Aorta (tissue), 5 donors: ENCODE data around the gene DPP4. TPM values are rescaled to one million over a fixed set of nuclear protein-coding genes. Genes with fewer than 3 reads are reported as not detected.

Source experiments
- ATAC-seq: fragments of 200-7000 bp; cut with Tn5 transposase; one replicate; pipeline ENCODE4 v1.9.1; 2022; ENCODE audit warnings: moderate library complexity; ENCODE audit not compliant: low FRiP score
- DNase-seq, 2 donors: peaks; one replicate each; pipeline ENCODE4 v3.0.0-alpha.2; 2020
- H3K27ac ChIP-seq, 2 donors: one replicate each; pipeline ENCODE4 v1.5.1; 2013; ENCODE audit warnings: low read length in 2 of 2, mild to moderate bottlenecking in 2 of 2, moderate library complexity in 2 of 2, control low read depth in 1 of 2, inconsistent platforms in 1 of 2, low read depth in 1 of 2
- H3K27me3 ChIP-seq, 2 donors: one replicate each; pipeline ENCODE4 v1.6.1; 2013; ENCODE audit warnings: control low read depth in 1 of 2, low read length in 1 of 2, mild to moderate bottlenecking in 1 of 2, moderate library complexity in 1 of 2; ENCODE audit not compliant: insufficient read depth in 2 of 2, control insufficient read depth in 1 of 2
- H3K36me3 ChIP-seq, 2 donors: one replicate each; pipeline ENCODE4 v1.6.1; 2013; ENCODE audit warnings: control low read depth in 1 of 2, low read length in 1 of 2, mild to moderate bottlenecking in 1 of 2; ENCODE audit not compliant: insufficient read depth in 2 of 2, control insufficient read depth in 1 of 2
- H3K4me1 ChIP-seq, 2 donors: one replicate each; pipeline ENCODE4 v1.6.1; 2013; ENCODE audit warnings: low read length in 2 of 2, control low read depth in 1 of 2, mild to moderate bottlenecking in 1 of 2, moderate library complexity in 1 of 2; ENCODE audit not compliant: insufficient read depth in 2 of 2, control insufficient read depth in 1 of 2
- H3K4me3 ChIP-seq, 2 donors: one replicate each; pipeline ENCODE4 v1.5.1; 2013; ENCODE audit warnings: low read length in 2 of 2, control low read depth in 1 of 2, mild to moderate bottlenecking in 1 of 2
- H3K9me3 ChIP-seq: one replicate; pipeline ENCODE4 v1.6.1; 2013; ENCODE audit warnings: mild to moderate bottlenecking, low read length; ENCODE audit not compliant: control insufficient read depth
- WGBS, 2 donors: extraction: QIAGEN DNeasy Blood & Tissue Kit; methylation state at CpG; one replicate each; pipeline ENCODE4 v1.1.7; 2013; 5-methylcytosine and 5-hydroxymethylcytosine counted together
- intact Hi-C, 2 donors: fragments of 100-400 bp; cut with DNase I; formaldehyde crosslinking; loops; one replicate each; pipeline versions ENCODE4 v1.14.2 to v1.15.0; 2022
- long read RNA-seq, 2 donors: library from polyadenylated mRNA; unstranded; transcript quantifications; one replicate each; pipeline ENCODE4 v2.0.0, GENCODE V29; 2020 to 2021
- polyA plus RNA-seq, 2 donors: library from polyadenylated mRNA; stranded (reverse); fragments of 200-250 nt; gene quantifications; one replicate each; pipeline ENCODE4 v1.2.3, GENCODE V29; 2013
- total RNA-seq, 2 donors: library from RNA; stranded (reverse); fragmentation: NEBNext Ultra II Directional; extraction: Animal tissue kit (Norgen Biotek cat#: 25700); gene quantifications; one replicate each; pipeline ENCODE4 v1.2.1, GENCODE V29; 2021
- donor health status: healthy with polysubstance abuse.
- donor health status: Bipolar disorder and iron deficiency.
- donor health status: DM: no; HTN: no; CAD: no.
- donor health status: DM: no; HTN: no; CAD: no.
- donor health status: DM: yes; HTN: yes; CAD: no.

Gene DPP4
- 1 to 10 TPM; 3.5 to 3.7 TPM for total RNA-seq
- 1 to 10 TPM in 1 of 2 donors, under 1 TPM in 1; 0.20 to 4.1 TPM for polyA plus RNA-seq
- long read RNA-seq, donor 1, partial matches to known transcripts, result 1 of 3 reads
- long read RNA-seq, donor 1, other reads (novel, unspliced or antisense), result 0 of 3 reads
- long read RNA-seq, donor 2, partial matches to known transcripts, result 0 of 1 reads
- long read RNA-seq, donor 2, other reads (novel, unspliced or antisense), result 0 of 1 reads

GRCh38 chr2:162073888-162074631, at the start of gene DPP4:
Gene DPP4 (minus strand): TSS chr2:162074215. CDS start chr2:162073981, 234 bp downstream.
- H3K27me3 ChIP-seq, result no peaks in the 10 kb centered on the region
- peak in 1 of 2 donors; percentile 51 for DNase-seq

GRCh38 chr2:162118166-162119031, 44.4 kb upstream of the DPP4 start:
- 41 to 47% methylated on average over 7 of the region's 7 CpGs for WGBS, 2 donors
- Histone ChIP-seq H3K27me3 (no peaks in the 10 kb centered on the region), H3K4me1 (peaks cover 3 to 4% of the 10 kb centered on the region in 2 donors), H3K9me3 (peaks cover 2% of the 10 kb centered on the region), H3K36me3 (no peaks in the 10 kb centered on the region), H3K4me3 (no peak overlapping the region), H3K27ac (no peak overlapping the region)
- intact Hi-C loops, result no loop called here
- ATAC-seq (peak; percentile 10), DNase-seq (peak in 1 of 2 donors; percentile 65)

More at GRCh38 chr2:162073888-162074631, at the start of gene DPP4:
- WGBS, 2 donors, result 1 to 2% methylated on average over 68 to 71 of the region's 71 CpGs
- intact Hi-C loops, result no loop called here
- Histone ChIP-seq H3K4me1 (no peaks in the 10 kb centered on the region), H3K36me3 (no peaks in the 10 kb centered on the region), H3K9me3 (peaks cover 8% of the 10 kb centered on the region), H3K4me3 (peak within 1 kb of the TSS in 1 of 2 donors; percentile 10), H3K27ac (no peak within 1 kb of the TSS)
- ATAC-seq, result peak; percentile 40

GRCh38 chr2:162116352-162116751, 42.3 kb upstream of the DPP4 start:
- DNase-seq (no peak), ATAC-seq (no peak)
- no peaks in the 10 kb centered on the region for H3K27me3 ChIP-seq
- H3K27ac ChIP-seq, result no peak overlapping the region
- H3K36me3 ChIP-seq, result no peaks in the 10 kb centered on the region
- peaks cover 3 to 4% of the 10 kb centered on the region in 2 donors for H3K4me1 ChIP-seq
- no peak overlapping the region for H3K4me3 ChIP-seq
- H3K9me3 ChIP-seq, result peaks cover 2% of the 10 kb centered on the region
- intact Hi-C loops, result no loop called here

- intact Hi-C loops, result no loop called here
- H3K27me3 ChIP-seq, result no peaks in the 10 kb centered on the region
- H3K36me3 ChIP-seq, result no peaks in the 10 kb centered on the region
- WGBS, 2 donors, result 98% methylated on average over 2 of the region's 2 CpGs
- DNase-seq (no peak), ATAC-seq (no peak)
- no peak overlapping the region for H3K27ac ChIP-seq
- peaks cover 2% of the 10 kb centered on the region for H3K9me3 ChIP-seq
- H3K4me3 ChIP-seq, result no peak overlapping the region
- peaks cover 3 to 4% of the 10 kb centered on the region in 2 donors for H3K4me1 ChIP-seq
Observed at GRCh38 chr2:162115076-162115475, 41.1 kb upstream of the DPP4 start.

GRCh38 chr2:162114271-162114670, 40.3 kb upstream of the DPP4 start:
- H3K27ac ChIP-seq, result no peak overlapping the region
- no peaks in the 10 kb centered on the region for H3K36me3 ChIP-seq
- H3K4me1 ChIP-seq, result peaks cover 3 to 4% of the 10 kb centered on the region in 2 donors
- peaks cover 2% of the 10 kb centered on the region for H3K9me3 ChIP-seq
- intact Hi-C loops, result no loop called here
- no peak for ATAC-seq
- DNase-seq, result no peak
- H3K4me3 ChIP-seq, result no peak overlapping the region
- 0 to 3% methylated on average over 1 of the region's 1 CpG for WGBS, 2 donors
- H3K27me3 ChIP-seq, result no peaks in the 10 kb centered on the region

GRCh38 chr2:162113776-162114168, 39.8 kb upstream of the DPP4 start:
- Histone ChIP-seq H3K4me3 (no peak overlapping the region), H3K27ac (no peak overlapping the region), H3K36me3 (no peaks in the 10 kb centered on the region), H3K4me1 (peaks cover 3 to 4% of the 10 kb centered on the region in 2 donors), H3K9me3 (peaks cover 2% of the 10 kb centered on the region), H3K27me3 (no peaks in the 10 kb centered on the region)
- peak in 1 of 2 donors; percentile 53 for DNase-seq
- ATAC-seq, result peak; percentile 77
- WGBS, 2 donors, result 50 to 68% methylated on average over 1 of the region's 1 CpG
- intact Hi-C loops, result no loop called here

- no peaks in the 10 kb centered on the region for H3K36me3 ChIP-seq
- no peak for DNase-seq
- no peak overlapping the region for H3K27ac ChIP-seq
- H3K4me1 ChIP-seq, result peaks cover 3 to 4% of the 10 kb centered on the region in 2 donors
- 83% methylated on average over 3 of the region's 3 CpGs for WGBS, 2 donors
- H3K27me3 ChIP-seq, result no peaks in the 10 kb centered on the region
- no peak for ATAC-seq
- no peak overlapping the region for H3K4me3 ChIP-seq
- H3K9me3 ChIP-seq, result peaks cover 2% of the 10 kb centered on the region
- intact Hi-C loops, result no loop called here
Observed at GRCh38 chr2:162113088-162113775, 39.2 kb upstream of the DPP4 start.
